Liver (tissue), 3 donors: ENCODE data around the gene LIPC.

Source experiments
- EGR1 ChIP-seq, 2 donors: IDR thresholded peaks; 2 replicates each; pipeline ENCODE4 v1.6.1; 2016 to 2018; ENCODE audit warnings: antibody characterized with exemption in 2 of 2, low read depth in 2 of 2
- FOXA1 ChIP-seq: IDR thresholded peaks from 2 replicates; pipeline ENCODE4 v1.6.1; 2016; ENCODE audit warnings: antibody characterized with exemption
- GABPA ChIP-seq, 2 donors: IDR thresholded peaks in 1 of 2; conservative IDR thresholded peaks in 1 of 2; 2 replicates each; pipeline ENCODE4 v1.6.1; 2016; ENCODE audit warnings: antibody characterized with exemption in 2 of 2, mild to moderate bottlenecking in 1 of 2, moderate library complexity in 1 of 2
- HNF4G ChIP-seq: IDR thresholded peaks from 2 replicates; pipeline ENCODE4 v1.6.1; 2016; ENCODE audit warnings: antibody characterized with exemption
- JUND ChIP-seq, 2 donors: IDR thresholded peaks; 2 replicates each; pipeline ENCODE4 v1.6.1; 2016; ENCODE audit warnings: antibody characterized with exemption in 2 of 2
- MAX ChIP-seq: IDR thresholded peaks from 2 replicates; pipeline ENCODE4 v1.6.1; 2016; ENCODE audit warnings: antibody characterized with exemption
- RAD21 ChIP-seq, 2 donors: IDR thresholded peaks; 2 replicates each; pipeline ENCODE4 v1.6.1; 2016; ENCODE audit warnings: antibody characterized with exemption in 2 of 2, mild to moderate bottlenecking in 2 of 2
- REST ChIP-seq: IDR thresholded peaks from 2 replicates; pipeline ENCODE4 v1.6.1; 2016; ENCODE audit warnings: antibody characterized with exemption, mild to moderate bottlenecking
- RXRA ChIP-seq, 2 donors: IDR thresholded peaks; 2 replicates each; pipeline ENCODE4 v1.6.1; 2017 to 2018; ENCODE audit warnings: antibody characterized with exemption in 2 of 2, mild to moderate bottlenecking in 1 of 2
- SP1 ChIP-seq: IDR thresholded peaks from 2 replicates; pipeline ENCODE4 v1.6.1; 2018; ENCODE audit warnings: antibody characterized with exemption, mild to moderate bottlenecking
- TAF1 ChIP-seq: conservative IDR thresholded peaks from 2 replicates; pipeline ENCODE4 v1.6.1; 2016; ENCODE audit warnings: antibody characterized with exemption, mild to moderate bottlenecking
- YY1 ChIP-seq: IDR thresholded peaks from 2 replicates; pipeline ENCODE4 v1.6.1; 2016; ENCODE audit warnings: antibody characterized with exemption, mild to moderate bottlenecking
- TF ChIP-seq, protein P1 (sequence below): fragments of 150-350 bp; IDR thresholded peaks from 2 replicates; pipeline ENCODE4 v1.5.1; 2017; ENCODE audit warnings: improper control_type of control experiment, low read depth, low read length; ENCODE audit not compliant: missing input control
- TF ChIP-seq, protein P2 (sequence below): IDR thresholded peaks from 2 replicates; pipeline ENCODE4 v1.6.1; 2016; ENCODE audit warnings: antibody characterized with exemption
- donor health status: healthy.
- donor health status: healthy.

GRCh38 chr15:58460872-58461271 is 29.1 kb downstream of the LIPC start:
- TF ChIP-seq TAF1 (no peak), YY1 (no peak), SP1 (no peak), EGR1 (IDR thresholded peaks at IDR 0.05; ENCODE audit: low read depth in 2 of 2) (no peak), JUND (IDR thresholded peaks at IDR 0.05) (no peak), HNF4G (no peak), GABPA (IDR thresholded peaks at IDR 0.05 in 1 of 2, conservative IDR thresholded peaks at IDR 0.05 in 1 of 2) (no peak), REST (no peak), RAD21 (IDR thresholded peaks at IDR 0.05) (no peak), FOXA1 (no peak), RXRA (IDR thresholded peaks at IDR 0.05) (no peak), MAX (no peak)
- TF ChIP-seq, protein P1, sequence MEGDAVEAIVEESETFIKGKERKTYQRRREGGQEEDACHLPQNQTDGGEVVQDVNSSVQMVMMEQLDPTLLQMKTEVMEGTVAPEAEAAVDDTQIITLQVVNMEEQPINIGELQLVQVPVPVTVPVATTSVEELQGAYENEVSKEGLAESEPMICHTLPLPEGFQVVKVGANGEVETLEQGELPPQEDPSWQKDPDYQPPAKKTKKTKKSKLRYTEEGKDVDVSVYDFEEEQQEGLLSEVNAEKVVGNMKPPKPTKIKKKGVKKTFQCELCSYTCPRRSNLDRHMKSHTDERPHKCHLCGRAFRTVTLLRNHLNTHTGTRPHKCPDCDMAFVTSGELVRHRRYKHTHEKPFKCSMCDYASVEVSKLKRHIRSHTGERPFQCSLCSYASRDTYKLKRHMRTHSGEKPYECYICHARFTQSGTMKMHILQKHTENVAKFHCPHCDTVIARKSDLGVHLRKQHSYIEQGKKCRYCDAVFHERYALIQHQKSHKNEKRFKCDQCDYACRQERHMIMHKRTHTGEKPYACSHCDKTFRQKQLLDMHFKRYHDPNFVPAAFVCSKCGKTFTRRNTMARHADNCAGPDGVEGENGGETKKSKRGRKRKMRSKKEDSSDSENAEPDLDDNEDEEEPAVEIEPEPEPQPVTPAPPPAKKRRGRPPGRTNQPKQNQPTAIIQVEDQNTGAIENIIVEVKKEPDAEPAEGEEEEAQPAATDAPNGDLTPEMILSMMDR: no peak
- TF ChIP-seq, protein P2, sequence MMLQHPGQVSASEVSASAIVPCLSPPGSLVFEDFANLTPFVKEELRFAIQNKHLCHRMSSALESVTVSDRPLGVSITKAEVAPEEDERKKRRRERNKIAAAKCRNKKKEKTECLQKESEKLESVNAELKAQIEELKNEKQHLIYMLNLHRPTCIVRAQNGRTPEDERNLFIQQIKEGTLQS: no peak
